Measurements from ENCODE around the gene THSD7A. TPM values are rescaled to one million over a fixed set of nuclear protein-coding genes. Genes with fewer than 3 reads are reported as not detected.

THSD7A gene, protein sequence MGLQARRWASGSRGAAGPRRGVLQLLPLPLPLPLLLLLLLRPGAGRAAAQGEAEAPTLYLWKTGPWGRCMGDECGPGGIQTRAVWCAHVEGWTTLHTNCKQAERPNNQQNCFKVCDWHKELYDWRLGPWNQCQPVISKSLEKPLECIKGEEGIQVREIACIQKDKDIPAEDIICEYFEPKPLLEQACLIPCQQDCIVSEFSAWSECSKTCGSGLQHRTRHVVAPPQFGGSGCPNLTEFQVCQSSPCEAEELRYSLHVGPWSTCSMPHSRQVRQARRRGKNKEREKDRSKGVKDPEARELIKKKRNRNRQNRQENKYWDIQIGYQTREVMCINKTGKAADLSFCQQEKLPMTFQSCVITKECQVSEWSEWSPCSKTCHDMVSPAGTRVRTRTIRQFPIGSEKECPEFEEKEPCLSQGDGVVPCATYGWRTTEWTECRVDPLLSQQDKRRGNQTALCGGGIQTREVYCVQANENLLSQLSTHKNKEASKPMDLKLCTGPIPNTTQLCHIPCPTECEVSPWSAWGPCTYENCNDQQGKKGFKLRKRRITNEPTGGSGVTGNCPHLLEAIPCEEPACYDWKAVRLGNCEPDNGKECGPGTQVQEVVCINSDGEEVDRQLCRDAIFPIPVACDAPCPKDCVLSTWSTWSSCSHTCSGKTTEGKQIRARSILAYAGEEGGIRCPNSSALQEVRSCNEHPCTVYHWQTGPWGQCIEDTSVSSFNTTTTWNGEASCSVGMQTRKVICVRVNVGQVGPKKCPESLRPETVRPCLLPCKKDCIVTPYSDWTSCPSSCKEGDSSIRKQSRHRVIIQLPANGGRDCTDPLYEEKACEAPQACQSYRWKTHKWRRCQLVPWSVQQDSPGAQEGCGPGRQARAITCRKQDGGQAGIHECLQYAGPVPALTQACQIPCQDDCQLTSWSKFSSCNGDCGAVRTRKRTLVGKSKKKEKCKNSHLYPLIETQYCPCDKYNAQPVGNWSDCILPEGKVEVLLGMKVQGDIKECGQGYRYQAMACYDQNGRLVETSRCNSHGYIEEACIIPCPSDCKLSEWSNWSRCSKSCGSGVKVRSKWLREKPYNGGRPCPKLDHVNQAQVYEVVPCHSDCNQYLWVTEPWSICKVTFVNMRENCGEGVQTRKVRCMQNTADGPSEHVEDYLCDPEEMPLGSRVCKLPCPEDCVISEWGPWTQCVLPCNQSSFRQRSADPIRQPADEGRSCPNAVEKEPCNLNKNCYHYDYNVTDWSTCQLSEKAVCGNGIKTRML (N-terminal part only)
- polyA plus RNA-seq (2013) = 4.1 and 4.3 TPM in 2 replicates

DNA sequence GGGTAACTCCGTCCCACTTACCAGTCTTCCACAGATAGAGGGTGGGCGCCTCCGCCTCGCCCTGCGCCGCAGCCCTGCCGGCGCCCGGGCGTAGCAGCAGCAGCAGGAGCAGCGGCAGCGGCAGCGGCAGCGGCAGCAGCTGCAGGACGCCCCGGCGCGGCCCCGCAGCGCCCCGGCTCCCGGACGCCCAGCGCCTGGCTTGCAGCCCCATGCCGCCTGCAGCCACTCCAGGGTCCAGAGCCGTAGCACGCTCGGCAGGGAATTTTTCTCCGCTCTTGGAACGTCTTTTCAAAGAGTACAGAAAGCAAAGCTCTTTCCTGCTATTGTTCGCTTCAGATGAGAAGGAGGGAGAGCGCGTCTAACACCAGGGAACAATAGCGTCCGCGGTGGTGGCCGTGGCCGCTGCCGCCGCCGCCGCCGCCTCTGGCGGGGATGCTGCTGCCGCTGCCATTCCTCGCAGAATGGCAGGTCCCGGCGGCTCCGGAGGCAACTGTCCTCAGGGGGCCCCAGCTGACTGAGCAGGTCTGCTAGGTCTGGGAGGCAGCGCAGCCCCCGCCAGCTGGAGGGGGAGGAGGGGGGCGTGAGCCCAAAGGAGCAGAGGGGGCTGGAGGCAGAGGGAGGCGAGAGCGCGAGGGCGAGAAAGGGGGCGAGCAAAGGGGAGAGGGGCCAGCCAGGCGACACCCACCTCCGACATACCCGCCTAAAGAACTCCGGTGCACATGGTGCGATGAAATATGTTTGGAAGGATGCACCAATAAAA, at the start of gene THSD7A:
THSD7A (minus strand) TSS at position 463 of the 760 bp plus-strand sequence; CDS start at position 211, 252 bp downstream.
- H4K8ac ChIP-seq (ENCODE audit: low read depth, low read length) = peak within 1 kb of the TSS; percentile 57
- no CpG with 5 or more reads among the region's 62 CpGs for WGBS (ENCODE audit: extremely low coverage, insufficient coverage, insufficient read length)

DNA sequence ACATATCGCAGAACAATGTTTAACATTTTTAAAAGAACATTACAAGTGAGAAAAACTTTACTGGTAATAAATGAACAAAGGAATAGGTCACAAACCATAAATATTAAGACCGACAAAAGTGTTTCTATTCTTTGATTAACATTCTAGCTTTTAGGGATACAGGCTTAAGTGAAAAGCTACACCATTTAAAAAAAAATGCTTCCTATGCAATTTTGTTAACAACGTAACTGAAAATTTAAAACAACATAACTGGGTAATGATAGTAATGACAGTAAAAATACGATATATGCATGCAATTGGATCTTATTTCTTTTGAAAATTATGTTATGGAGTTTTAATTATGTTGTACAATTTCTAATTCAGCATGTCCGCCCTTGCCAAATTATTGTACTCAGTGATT, 49.7 kb upstream of the THSD7A start:
- Histone ChIP-seq H3K9me3 (ENCODE audit: insufficient read depth, low read depth, low read length) (no peaks in the 10 kb centered on the region), H2AFZ (ENCODE audit: insufficient read depth, low read length, poor library complexity) (no peak overlapping the region), H3K4me3 (ENCODE audit: low read depth, low read length) (no peak overlapping the region), H2BK12ac (ENCODE audit: low read length) (no peak overlapping the region), H4K12ac (ENCODE audit: low read depth, low read length) (no peak overlapping the region), H3K4ac (ENCODE audit: low read depth, low read length) (no peak overlapping the region), H3K14ac (ENCODE audit: low read length) (no peak overlapping the region), H3K27ac (ENCODE audit: low read depth, low read length) (no peak overlapping the region), H3K79me2 (ENCODE audit: control insufficient read depth, insufficient read depth, low read length, poor library complexity) (no peaks in the 10 kb centered on the region), H3K18ac (ENCODE audit: low read length) (no peak overlapping the region), H3K23ac (ENCODE audit: low read length) (no peak overlapping the region), H3K4me2 (ENCODE audit: low read length) (no peak overlapping the region), H2BK120ac (ENCODE audit: insufficient read depth, low read length, poor library complexity) (no peak overlapping the region), H3K4me1 (ENCODE audit: control insufficient read depth in 1 of 2, insufficient read depth in 2 of 2, low read length in 2 of 2) (no peaks in the 10 kb centered on the region), H2AK5ac (ENCODE audit: low read length) (no peak overlapping the region), H4K8ac (ENCODE audit: low read depth, low read length) (no peak overlapping the region), H3K9ac (ENCODE audit: low read length) (no peak overlapping the region), H3K36me3 (ENCODE audit: control insufficient read depth in 1 of 2, insufficient read depth in 2 of 2, low read length in 2 of 2) (no peaks in the 10 kb centered on the region), H4K91ac (ENCODE audit: low read depth, low read length) (no peak overlapping the region), H3K27me3 (ENCODE audit: insufficient read depth, low read length) (no peaks in the 10 kb centered on the region), H3K79me1 (ENCODE audit: low read length) (no peaks in the 10 kb centered on the region), H2BK5ac (ENCODE audit: low read depth, low read length, poor library complexity) (no peak overlapping the region)
- WGBS (ENCODE audit: extremely low coverage, insufficient coverage, insufficient read length) = no CpG with 5 or more reads among the region's 5 CpGs
- no peak for DNase-seq

More for the DNA sequence above, at the start of gene THSD7A:
- peak within 1 kb of the TSS; percentile 96 for H3K4me2 ChIP-seq (ENCODE audit: low read length)
- H3K27ac ChIP-seq (ENCODE audit: low read depth, low read length) = no peak within 1 kb of the TSS
- H3K18ac ChIP-seq (ENCODE audit: low read length) = peak within 1 kb of the TSS; percentile 56
- H4K12ac ChIP-seq (ENCODE audit: low read depth, low read length) = peak within 1 kb of the TSS; percentile 48
- peak; percentile 43 to 67 for DNase-seq
- H2AK5ac ChIP-seq (ENCODE audit: low read length) = no peak within 1 kb of the TSS
- no peak within 1 kb of the TSS for H2BK12ac ChIP-seq (ENCODE audit: low read length)
- no peaks in the 10 kb centered on the region for H3K36me3 ChIP-seq (ENCODE audit: control insufficient read depth in 1 of 2, insufficient read depth in 2 of 2, low read length in 2 of 2)
- no peak within 1 kb of the TSS for H2BK120ac ChIP-seq (ENCODE audit: insufficient read depth, low read length, poor library complexity)
- H3K14ac ChIP-seq (ENCODE audit: low read length) = peak within 1 kb of the TSS; percentile 75
- H3K23ac ChIP-seq (ENCODE audit: low read length) = no peak within 1 kb of the TSS
- peak within 1 kb of the TSS; percentile 81 for H2AFZ ChIP-seq (ENCODE audit: insufficient read depth, low read length, poor library complexity)
- H3K27me3 ChIP-seq (ENCODE audit: insufficient read depth, low read length) = no peaks in the 10 kb centered on the region
- peak within 1 kb of the TSS; percentile 25 for H4K91ac ChIP-seq (ENCODE audit: low read depth, low read length)
- peaks cover 3 to 6% of the 10 kb centered on the region in 2 experiments for H3K4me1 ChIP-seq (ENCODE audit: control insufficient read depth in 1 of 2, insufficient read depth in 2 of 2, low read length in 2 of 2)
- H3K9me3 ChIP-seq (ENCODE audit: insufficient read depth, low read depth, low read length) = no peaks in the 10 kb centered on the region
- peak within 1 kb of the TSS; percentile 33 for H3K9ac ChIP-seq (ENCODE audit: low read length)
- H2BK5ac ChIP-seq (ENCODE audit: low read depth, low read length, poor library complexity) = no peak within 1 kb of the TSS
- no peak within 1 kb of the TSS for H3K4ac ChIP-seq (ENCODE audit: low read depth, low read length)
- H3K79me1 ChIP-seq (ENCODE audit: low read length) = peaks cover 9% of the 10 kb centered on the region
- peak within 1 kb of the TSS; percentile 58 for H3K4me3 ChIP-seq (ENCODE audit: low read depth, low read length)
- H3K79me2 ChIP-seq (ENCODE audit: control insufficient read depth, insufficient read depth, low read length, poor library complexity) = no peaks in the 10 kb centered on the region

DNA sequence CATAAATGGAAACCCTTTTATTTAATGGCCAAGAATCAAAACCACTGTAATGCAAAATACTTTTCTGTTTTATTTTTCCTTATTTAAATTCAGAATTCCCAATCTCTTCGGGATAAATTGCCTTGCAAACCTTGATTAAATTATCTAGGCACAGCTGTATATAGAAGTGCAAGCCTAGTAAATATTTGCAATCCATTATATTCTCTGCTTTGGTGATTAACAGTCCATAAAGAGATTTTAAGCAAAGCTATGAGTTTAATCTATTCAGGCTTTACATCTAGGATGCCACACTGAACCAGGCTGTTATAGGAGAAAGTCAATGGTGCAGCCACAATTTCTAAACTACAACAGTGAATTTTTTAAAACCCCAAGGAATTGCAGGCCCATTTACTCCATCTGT, 43.6 kb upstream of the THSD7A start:
- no peaks in the 10 kb centered on the region for H3K79me1 ChIP-seq (ENCODE audit: low read length)
- no peak overlapping the region for H3K27ac ChIP-seq (ENCODE audit: low read depth, low read length)
- no peak overlapping the region for H3K9ac ChIP-seq (ENCODE audit: low read length)
- no peak for DNase-seq
- no peak overlapping the region for H4K91ac ChIP-seq (ENCODE audit: low read depth, low read length)
- no peak overlapping the region for H3K4ac ChIP-seq (ENCODE audit: low read depth, low read length)
- WGBS (ENCODE audit: extremely low coverage, insufficient coverage, insufficient read length) = no CpG with 5 or more reads among the region's 1 CpG
- no peak overlapping the region for H2AK5ac ChIP-seq (ENCODE audit: low read length)
- no peaks in the 10 kb centered on the region for H3K27me3 ChIP-seq (ENCODE audit: insufficient read depth, low read length)
- H3K14ac ChIP-seq (ENCODE audit: low read length) = no peak overlapping the region
- H3K23ac ChIP-seq (ENCODE audit: low read length) = no peak overlapping the region
- no peak overlapping the region for H4K8ac ChIP-seq (ENCODE audit: low read depth, low read length)
- H2BK120ac ChIP-seq (ENCODE audit: insufficient read depth, low read length, poor library complexity) = no peak overlapping the region
- H3K9me3 ChIP-seq (ENCODE audit: insufficient read depth, low read depth, low read length) = no peaks in the 10 kb centered on the region
- no peak overlapping the region for H3K18ac ChIP-seq (ENCODE audit: low read length)
- H3K4me1 ChIP-seq (ENCODE audit: control insufficient read depth in 1 of 2, insufficient read depth in 2 of 2, low read length in 2 of 2) = no peaks in the 10 kb centered on the region
- no peak overlapping the region for H2AFZ ChIP-seq (ENCODE audit: insufficient read depth, low read length, poor library complexity)
- no peak overlapping the region for H2BK12ac ChIP-seq (ENCODE audit: low read length)
- H2BK5ac ChIP-seq (ENCODE audit: low read depth, low read length, poor library complexity) = no peak overlapping the region
- no peak overlapping the region for H3K4me2 ChIP-seq (ENCODE audit: low read length)
- H4K12ac ChIP-seq (ENCODE audit: low read depth, low read length) = no peak overlapping the region
- H3K79me2 ChIP-seq (ENCODE audit: control insufficient read depth, insufficient read depth, low read length, poor library complexity) = no peaks in the 10 kb centered on the region
- H3K36me3 ChIP-seq (ENCODE audit: control insufficient read depth in 1 of 2, insufficient read depth in 2 of 2, low read length in 2 of 2) = no peaks in the 10 kb centered on the region
- H3K4me3 ChIP-seq (ENCODE audit: low read depth, low read length) = no peak overlapping the region

All from trophoblast cell (in vitro differentiated cells and primary cell).